SK-N-SH treated with all-trans-retinoic acid at 6 μM for 48 hours (cell line): ENCODE measurements around the gene DOCK2.

Experiments used
- ATAC-seq: fragments of 200-7000 bp; cut with Tn5 transposase; 3 replicates; pipeline ENCODE4 v1.9.1; 2020; ENCODE audit warnings: mild to moderate bottlenecking, moderate library complexity
- ARNTL ChIP-seq: fragments of 450-650 bp; formaldehyde crosslinking; IDR thresholded peaks from 2 replicates; pipeline ENCODE4 v1.5.0; 2020; ENCODE audit warnings: low read depth, mild to moderate bottlenecking, moderate library complexity, borderline replicate concordance
- CSDC2 ChIP-seq: fragments of 250-450 bp; sonication (Bioruptor Pico); IDR thresholded peaks from 2 replicates; pipeline ENCODE4 v1.5.0; 2020; ENCODE audit warnings: mild to moderate bottlenecking, moderate library complexity
- GLIS3 ChIP-seq: fragments of 250-450 bp; sonication (Bioruptor Pico); IDR thresholded peaks from 2 replicates; pipeline ENCODE4 v1.5.0; 2020; ENCODE audit warnings: mild to moderate bottlenecking, moderate library complexity
- ISL1 ChIP-seq: fragments of 250-450 bp; sonication (Bioruptor Pico); IDR thresholded peaks from 2 replicates; pipeline ENCODE4 v2.1.2; 2022; ENCODE audit warnings: mild to moderate bottlenecking, moderate library complexity
- OSR1 ChIP-seq: fragments of 250-450 bp; sonication (Bioruptor Pico); IDR thresholded peaks from 2 replicates; pipeline ENCODE4 v1.8.0; 2022; ENCODE audit warnings: moderate library complexity, mild to moderate bottlenecking, inconsistent platforms
- PPARA ChIP-seq: fragments of 250-450 bp; sonication (Bioruptor Pico); IDR thresholded peaks from 2 replicates; pipeline ENCODE4 v1.5.0; 2020; ENCODE audit warnings: mild to moderate bottlenecking, borderline replicate concordance
- RARB ChIP-seq: fragments of 250-450 bp; sonication (Bioruptor Pico); IDR thresholded peaks from 2 replicates; pipeline ENCODE4 v1.8.0; 2021; ENCODE audit warnings: mild to moderate bottlenecking, moderate library complexity
- SNAI2 ChIP-seq: fragments of 250-450 bp; sonication (Bioruptor Pico); IDR thresholded peaks from 2 replicates; pipeline ENCODE4 v1.5.0; 2020; ENCODE audit warnings: mild to moderate bottlenecking, moderate library complexity
- TCF4 ChIP-seq: fragments of 250-450 bp; sonication (Bioruptor Pico); IDR thresholded peaks from 2 replicates; pipeline ENCODE4 v1.8.0; 2021; ENCODE audit warnings: mild to moderate bottlenecking, moderate library complexity, borderline replicate concordance
- TOX ChIP-seq: fragments of 250-450 bp; sonication (Bioruptor Pico); IDR thresholded peaks from 2 replicates; pipeline ENCODE4 v1.8.0; 2021; ENCODE audit warnings: mild to moderate bottlenecking, moderate library complexity, borderline replicate concordance
- ZC3H10 ChIP-seq: fragments of 250-450 bp; sonication (Bioruptor Pico); IDR thresholded peaks from 2 replicates; pipeline ENCODE4 v1.5.1; 2021; ENCODE audit warnings: mild to moderate bottlenecking, moderate library complexity
- ZFP3 ChIP-seq: fragments of 250-450 bp; sonication (Bioruptor Pico); IDR thresholded peaks from 2 replicates; pipeline ENCODE4 v1.5.0; 2020; ENCODE audit warnings: mild to moderate bottlenecking, moderate library complexity
- ZFP30 ChIP-seq: fragments of 450-650 bp; formaldehyde crosslinking; IDR thresholded peaks from 2 replicates; pipeline ENCODE4 v1.5.0; 2022; ENCODE audit warnings: mild to moderate bottlenecking, moderate library complexity
- ZNF565 ChIP-seq: fragments of 450-650 bp; formaldehyde crosslinking; conservative IDR thresholded peaks from 2 replicates; pipeline ENCODE4 v1.5.0; 2020; ENCODE audit warnings: low read depth, mild to moderate bottlenecking, moderate library complexity
- ZNF70 ChIP-seq: fragments of 450-650 bp; formaldehyde crosslinking; IDR thresholded peaks from 2 replicates; pipeline ENCODE4 v1.5.0; 2020; ENCODE audit warnings: mild to moderate bottlenecking, moderate library complexity
- ZNF8 ChIP-seq: fragments of 450-650 bp; formaldehyde crosslinking; IDR thresholded peaks from 2 replicates; pipeline ENCODE4 v1.5.0; 2020; ENCODE audit warnings: mild to moderate bottlenecking, moderate library complexity
- TF ChIP-seq, protein P1 (sequence below): fragments of 250-450 bp; sonication (Bioruptor Pico); IDR thresholded peaks from 2 replicates; pipeline ENCODE4 v1.5.0; 2020; ENCODE audit warnings: mild to moderate bottlenecking, moderate library complexity
- TF ChIP-seq, protein P2 (sequence below): fragments of 250-450 bp; sonication (Bioruptor Pico); IDR thresholded peaks from 2 replicates; pipeline ENCODE4 v1.8.0; 2021; ENCODE audit warnings: low read depth, mild to moderate bottlenecking, moderate library complexity, borderline replicate concordance
- TF ChIP-seq, protein P3 (sequence below): fragments of 250-450 bp; sonication (Bioruptor Pico); IDR thresholded peaks from 2 replicates; pipeline ENCODE4 v1.5.1; 2020; ENCODE audit warnings: low read depth, mild to moderate bottlenecking, moderate library complexity
- TF ChIP-seq, protein P4 (sequence below): fragments of 250-450 bp; sonication (Bioruptor Pico); IDR thresholded peaks from 2 replicates; pipeline ENCODE4 v1.8.0; 2020; ENCODE audit warnings: mild to moderate bottlenecking, moderate library complexity, borderline replicate concordance
- TF ChIP-seq, protein P5 (sequence below): fragments of 250-450 bp; sonication (Bioruptor Pico); IDR thresholded peaks from 2 replicates; pipeline ENCODE4 v1.5.1; 2021; ENCODE audit warnings: mild to moderate bottlenecking, moderate library complexity

Gene DOCK2

DNA sequence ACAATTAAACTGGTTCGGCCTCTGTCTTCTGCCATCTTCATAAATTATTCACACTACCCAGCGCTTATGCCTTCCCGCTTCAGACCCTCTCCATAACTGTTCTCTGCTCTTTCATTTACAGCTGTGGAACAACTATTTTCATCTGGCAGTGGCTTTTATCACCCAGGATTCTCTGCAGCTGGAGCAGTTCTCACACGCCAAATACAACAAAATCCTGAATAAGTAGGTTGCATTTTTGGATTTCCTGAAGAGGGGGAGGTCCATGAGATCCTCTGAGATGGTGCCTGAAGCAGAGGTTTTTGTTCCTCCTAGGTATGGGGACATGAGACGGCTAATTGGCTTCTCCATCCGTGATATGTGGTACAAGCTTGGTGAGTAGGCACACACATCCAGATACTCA lies 371.3 kb downstream of the DOCK2 start (continued):
- TF ChIP-seq, protein P1, sequence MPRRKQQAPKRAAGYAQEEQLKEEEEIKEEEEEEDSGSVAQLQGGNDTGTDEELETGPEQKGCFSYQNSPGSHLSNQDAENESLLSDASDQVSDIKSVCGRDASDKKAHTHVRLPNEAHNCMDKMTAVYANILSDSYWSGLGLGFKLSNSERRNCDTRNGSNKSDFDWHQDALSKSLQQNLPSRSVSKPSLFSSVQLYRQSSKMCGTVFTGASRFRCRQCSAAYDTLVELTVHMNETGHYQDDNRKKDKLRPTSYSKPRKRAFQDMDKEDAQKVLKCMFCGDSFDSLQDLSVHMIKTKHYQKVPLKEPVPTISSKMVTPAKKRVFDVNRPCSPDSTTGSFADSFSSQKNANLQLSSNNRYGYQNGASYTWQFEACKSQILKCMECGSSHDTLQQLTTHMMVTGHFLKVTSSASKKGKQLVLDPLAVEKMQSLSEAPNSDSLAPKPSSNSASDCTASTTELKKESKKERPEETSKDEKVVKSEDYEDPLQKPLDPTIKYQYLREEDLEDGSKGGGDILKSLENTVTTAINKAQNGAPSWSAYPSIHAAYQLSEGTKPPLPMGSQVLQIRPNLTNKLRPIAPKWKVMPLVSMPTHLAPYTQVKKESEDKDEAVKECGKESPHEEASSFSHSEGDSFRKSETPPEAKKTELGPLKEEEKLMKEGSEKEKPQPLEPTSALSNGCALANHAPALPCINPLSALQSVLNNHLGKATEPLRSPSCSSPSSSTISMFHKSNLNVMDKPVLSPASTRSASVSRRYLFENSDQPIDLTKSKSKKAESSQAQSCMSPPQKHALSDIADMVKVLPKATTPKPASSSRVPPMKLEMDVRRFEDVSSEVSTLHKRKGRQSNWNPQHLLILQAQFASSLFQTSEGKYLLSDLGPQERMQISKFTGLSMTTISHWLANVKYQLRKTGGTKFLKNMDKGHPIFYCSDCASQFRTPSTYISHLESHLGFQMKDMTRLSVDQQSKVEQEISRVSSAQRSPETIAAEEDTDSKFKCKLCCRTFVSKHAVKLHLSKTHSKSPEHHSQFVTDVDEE (CRISPR knock-in tag): no peak
- TF ChIP-seq, protein P2, sequence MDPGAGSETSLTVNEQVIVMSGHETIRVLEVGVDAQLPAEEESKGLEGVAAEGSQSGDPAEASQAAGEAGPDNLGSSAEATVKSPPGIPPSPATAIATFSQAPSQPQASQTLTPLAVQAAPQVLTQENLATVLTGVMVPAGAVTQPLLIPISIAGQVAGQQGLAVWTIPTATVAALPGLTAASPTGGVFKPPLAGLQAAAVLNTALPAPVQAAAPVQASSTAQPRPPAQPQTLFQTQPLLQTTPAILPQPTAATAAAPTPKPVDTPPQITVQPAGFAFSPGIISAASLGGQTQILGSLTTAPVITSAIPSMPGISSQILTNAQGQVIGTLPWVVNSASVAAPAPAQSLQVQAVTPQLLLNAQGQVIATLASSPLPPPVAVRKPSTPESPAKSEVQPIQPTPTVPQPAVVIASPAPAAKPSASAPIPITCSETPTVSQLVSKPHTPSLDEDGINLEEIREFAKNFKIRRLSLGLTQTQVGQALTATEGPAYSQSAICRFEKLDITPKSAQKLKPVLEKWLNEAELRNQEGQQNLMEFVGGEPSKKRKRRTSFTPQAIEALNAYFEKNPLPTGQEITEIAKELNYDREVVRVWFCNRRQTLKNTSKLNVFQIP (CRISPR knock-in tag): no peak
- TF ChIP-seq ZFP3 (CRISPR knock-in tag) (no peak), ZC3H10 (no peak), ARNTL (CRISPR knock-in tag) (no peak), ZNF70 (no peak), CSDC2 (CRISPR knock-in tag) (no peak), ZFP30 (CRISPR knock-in tag) (no peak)

DNA sequence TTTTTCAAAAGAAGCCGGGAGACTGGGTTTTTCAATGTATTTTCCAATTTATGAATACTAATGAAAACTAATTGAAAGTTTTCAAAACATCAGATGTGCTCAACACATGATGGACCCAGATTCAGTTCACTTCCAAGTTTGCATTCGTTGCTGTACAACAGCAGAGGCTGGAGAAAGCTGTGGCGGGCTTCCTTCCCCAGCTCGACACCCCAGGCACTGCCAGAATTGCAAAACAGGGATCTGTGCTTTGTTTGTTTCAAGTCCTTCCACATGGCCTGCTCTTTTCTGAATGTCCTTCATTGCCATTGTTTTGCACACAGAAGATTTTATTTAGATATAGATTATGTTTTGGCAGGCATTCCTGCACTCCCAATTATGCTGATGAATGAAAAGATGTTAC lies 373.5 kb downstream of the DOCK2 start:
- no peak for ATAC-seq
- TF ChIP-seq, protein P3, sequence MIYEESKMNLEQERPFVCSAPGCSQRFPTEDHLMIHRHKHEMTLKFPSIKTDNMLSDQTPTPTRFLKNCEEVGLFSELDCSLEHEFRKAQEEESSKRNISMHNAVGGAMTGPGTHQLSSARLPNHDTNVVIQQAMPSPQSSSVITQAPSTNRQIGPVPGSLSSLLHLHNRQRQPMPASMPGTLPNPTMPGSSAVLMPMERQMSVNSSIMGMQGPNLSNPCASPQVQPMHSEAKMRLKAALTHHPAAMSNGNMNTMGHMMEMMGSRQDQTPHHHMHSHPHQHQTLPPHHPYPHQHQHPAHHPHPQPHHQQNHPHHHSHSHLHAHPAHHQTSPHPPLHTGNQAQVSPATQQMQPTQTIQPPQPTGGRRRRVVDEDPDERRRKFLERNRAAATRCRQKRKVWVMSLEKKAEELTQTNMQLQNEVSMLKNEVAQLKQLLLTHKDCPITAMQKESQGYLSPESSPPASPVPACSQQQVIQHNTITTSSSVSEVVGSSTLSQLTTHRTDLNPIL (CRISPR knock-in tag): no peak
- no peak for TF ChIP-seq ARNTL (CRISPR knock-in tag)
- no peak for TF ChIP-seq GLIS3 (CRISPR knock-in tag)
- TF ChIP-seq OSR1 (CRISPR knock-in tag): no peak
- no peak for TF ChIP-seq RARB (CRISPR knock-in tag)
- TF ChIP-seq PPARA (CRISPR knock-in tag): no peak
- TF ChIP-seq, protein P4, sequence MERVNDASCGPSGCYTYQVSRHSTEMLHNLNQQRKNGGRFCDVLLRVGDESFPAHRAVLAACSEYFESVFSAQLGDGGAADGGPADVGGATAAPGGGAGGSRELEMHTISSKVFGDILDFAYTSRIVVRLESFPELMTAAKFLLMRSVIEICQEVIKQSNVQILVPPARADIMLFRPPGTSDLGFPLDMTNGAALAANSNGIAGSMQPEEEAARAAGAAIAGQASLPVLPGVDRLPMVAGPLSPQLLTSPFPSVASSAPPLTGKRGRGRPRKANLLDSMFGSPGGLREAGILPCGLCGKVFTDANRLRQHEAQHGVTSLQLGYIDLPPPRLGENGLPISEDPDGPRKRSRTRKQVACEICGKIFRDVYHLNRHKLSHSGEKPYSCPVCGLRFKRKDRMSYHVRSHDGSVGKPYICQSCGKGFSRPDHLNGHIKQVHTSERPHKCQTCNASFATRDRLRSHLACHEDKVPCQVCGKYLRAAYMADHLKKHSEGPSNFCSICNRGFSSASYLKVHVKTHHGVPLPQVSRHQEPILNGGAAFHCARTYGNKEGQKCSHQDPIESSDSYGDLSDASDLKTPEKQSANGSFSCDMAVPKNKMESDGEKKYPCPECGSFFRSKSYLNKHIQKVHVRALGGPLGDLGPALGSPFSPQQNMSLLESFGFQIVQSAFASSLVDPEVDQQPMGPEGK (CRISPR knock-in tag): no peak
- TF ChIP-seq ZFP30 (CRISPR knock-in tag): no peak
- TF ChIP-seq CSDC2 (CRISPR knock-in tag): no peak
- TF ChIP-seq, all 23 proteins: peak for 0

DNA sequence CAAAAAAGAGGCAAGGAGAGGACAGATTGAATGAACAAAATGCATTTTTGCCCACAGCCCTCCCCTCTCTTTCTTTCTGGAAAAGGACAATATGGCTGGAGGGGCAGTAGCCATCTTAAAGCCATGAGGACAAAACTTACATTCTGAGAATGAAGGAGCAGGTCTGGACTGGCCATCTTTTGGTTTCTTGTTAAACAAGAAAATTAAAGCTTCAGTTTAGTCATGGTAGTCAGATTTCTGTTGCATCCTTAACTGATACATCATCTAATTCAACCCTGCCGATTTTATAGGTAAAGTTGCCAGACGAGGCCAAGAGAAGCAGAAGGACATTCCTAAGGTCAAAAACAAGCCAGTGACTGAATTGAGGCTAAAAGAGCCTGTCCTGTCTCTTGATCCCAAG lies 374.7 kb downstream of the DOCK2 start:
- TF ChIP-seq ARNTL (CRISPR knock-in tag): no peak
- no peak for TF ChIP-seq RARB (CRISPR knock-in tag)
- TF ChIP-seq, protein P5, sequence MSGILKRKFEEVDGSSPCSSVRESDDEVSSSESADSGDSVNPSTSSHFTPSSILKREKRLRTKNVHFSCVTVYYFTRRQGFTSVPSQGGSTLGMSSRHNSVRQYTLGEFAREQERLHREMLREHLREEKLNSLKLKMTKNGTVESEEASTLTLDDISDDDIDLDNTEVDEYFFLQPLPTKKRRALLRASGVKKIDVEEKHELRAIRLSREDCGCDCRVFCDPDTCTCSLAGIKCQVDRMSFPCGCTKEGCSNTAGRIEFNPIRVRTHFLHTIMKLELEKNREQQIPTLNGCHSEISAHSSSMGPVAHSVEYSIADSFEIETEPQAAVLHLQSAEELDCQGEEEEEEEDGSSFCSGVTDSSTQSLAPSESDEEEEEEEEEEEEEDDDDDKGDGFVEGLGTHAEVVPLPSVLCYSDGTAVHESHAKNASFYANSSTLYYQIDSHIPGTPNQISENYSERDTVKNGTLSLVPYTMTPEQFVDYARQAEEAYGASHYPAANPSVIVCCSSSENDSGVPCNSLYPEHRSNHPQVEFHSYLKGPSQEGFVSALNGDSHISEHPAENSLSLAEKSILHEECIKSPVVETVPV (CRISPR knock-in tag): no peak
- TF ChIP-seq, protein P4 (CRISPR knock-in tag): no peak
- no peak for TF ChIP-seq ZC3H10
- no peak for TF ChIP-seq TOX
- no peak for TF ChIP-seq ZNF8 (CRISPR knock-in tag)
- no peak for TF ChIP-seq GLIS3 (CRISPR knock-in tag)
- no peak for TF ChIP-seq ZNF565 (CRISPR knock-in tag)
- TF ChIP-seq ISL1 (CRISPR knock-in tag): no peak
- no peak for TF ChIP-seq PPARA (CRISPR knock-in tag)
- TF ChIP-seq, protein P3 (CRISPR knock-in tag): no peak
- TF ChIP-seq, protein P1 (CRISPR knock-in tag): no peak
- TF ChIP-seq OSR1 (CRISPR knock-in tag): no peak
- no peak for TF ChIP-seq SNAI2 (CRISPR knock-in tag)
- TF ChIP-seq TCF4: no peak
- TF ChIP-seq, all 23 proteins: peak for 0

More for the DNA sequence above, 374.7 kb downstream of the DOCK2 start:
- no peak for ATAC-seq
